K562 (cell line): ENCODE results near the gene PLK4. TPM values are rescaled to one million over a fixed set of nuclear protein-coding genes. Genes with fewer than 3 reads are reported as not detected.

Experiments used
- ATAC-seq: fragments of 200-7000 bp; cut with Tn5 transposase; 3 replicates; pipeline ENCODE4 v1.9.1; 2020; ENCODE audit warnings: moderate library complexity
- BruUV-seq: library from RNA; stranded (reverse); fragments of 400-500 nt; replicated peaks from 2 replicates; lab custom pipeline; 2021; lab: Mats Ljungman, UMichigan
- CTCF ChIA-PET: fragments of 300-600 bp; formaldehyde crosslinking; extraction: SDS; loops from one replicate; lab custom pipeline; 2021; ENCODE audit warnings: low intra/inter-chr PET ratio; lab: Yijun Ruan, JAX
- POLR2A ChIA-PET: fragments of 300-600, 350-650 bp; sonication (Branson Sonifier 250); formaldehyde crosslinking; extraction: SDS; loops from one replicate; lab custom pipeline; 2021; ENCODE audit warnings: antibody characterized with exemption, inconsistent platforms; lab: Yijun Ruan, JAX
- DNase-seq, 4 experiments: peaks; one replicate each; pipeline versions ENCODE4 v3.0.0 to v3.0.0-alpha.2; 2011 to 2018; ENCODE audit warnings: low spot score in 3 of 4, mixed read lengths in 3 of 4; ENCODE audit errors: extremely low read depth in 1 of 4
- FAIRE-seq: peaks from 2 replicates; lab custom pipeline; 2011; peaks lifted over from hg19 to GRCh38; lab: Jason Lieb, UNC
- H2AFZ ChIP-seq: 2 replicates; pipeline ENCODE4 v1.6.0; 2011; ENCODE audit warnings: low read depth, low read length, control low read depth, inconsistent platforms
- H3K27ac ChIP-seq: fragments of 200-600 bp; 3 replicates; pipeline ENCODE4 v1.8.0; 2011; ENCODE audit warnings: low read depth, mild to moderate bottlenecking, control low read depth, inconsistent platforms, low read length, moderate library complexity, mixed read lengths; ENCODE audit errors: extremely low read depth
- H3K27me3 ChIP-seq, 2 experiments: fragments of 300-600 bp in 1 of 2; 2 replicates in 1 of 2; 3 replicates in 1 of 2; pipeline versions ENCODE4 v1.6.0 to v1.8.0; 2011; ENCODE audit warnings: inconsistent platforms in 2 of 2, low read length in 2 of 2, mild to moderate bottlenecking in 1 of 2, mixed read lengths in 1 of 2, moderate library complexity in 1 of 2; ENCODE audit not compliant: control insufficient read depth in 2 of 2, insufficient read depth in 2 of 2
- H3K36me3 ChIP-seq: fragments of 300-600 bp; 3 replicates; pipeline ENCODE4 v1.8.0; 2011; ENCODE audit warnings: mild to moderate bottlenecking, low read length, inconsistent platforms; ENCODE audit not compliant: control insufficient read depth, insufficient read depth
- H3K4me1 ChIP-seq, 2 experiments: fragments of 200-600 bp in 1 of 2; replicated peaks in 1 of 2; 2 replicates in 1 of 2; 3 replicates in 1 of 2; pipeline versions ENCODE4 v1.5.1 to v1.8.0; 2011; ENCODE audit warnings: inconsistent platforms in 2 of 2, low read length in 2 of 2, mild to moderate bottlenecking in 1 of 2, mixed read lengths in 1 of 2, moderate library complexity in 1 of 2; ENCODE audit not compliant: control insufficient read depth in 2 of 2, insufficient read depth in 2 of 2
- H3K4me2 ChIP-seq: 2 replicates; pipeline ENCODE4 v1.6.1; 2011; ENCODE audit warnings: low read length, control low read depth, inconsistent platforms, mixed read lengths; ENCODE audit not compliant: insufficient read depth
- H3K4me3 ChIP-seq: fragments of 200-600 bp; sonication (generic), shearing (Covaris generic); 2 replicates; pipeline ENCODE4 v1.5.1; 2016; ENCODE audit warnings: control low read depth, inconsistent platforms
- H3K79me2 ChIP-seq: fragments of 200-600 bp; 3 replicates; pipeline ENCODE4 v1.8.0; 2011; ENCODE audit warnings: low read length, inconsistent platforms; ENCODE audit not compliant: control insufficient read depth, insufficient read depth
- H3K9ac ChIP-seq, 2 experiments: 2 replicates each; pipeline versions ENCODE4 v1.6.0 to v1.6.1; 2011; ENCODE audit warnings: low read depth in 2 of 2, low read length in 2 of 2, control low read depth in 1 of 2, inconsistent platforms in 1 of 2, mild to moderate bottlenecking in 1 of 2, mixed read lengths in 1 of 2; ENCODE audit not compliant: insufficient read depth in 1 of 2
- H3K9me1 ChIP-seq: one replicate; pipeline ENCODE4 v1.6.0; 2011; ENCODE audit warnings: inconsistent platforms, mild to moderate bottlenecking, low read length, moderate library complexity; ENCODE audit not compliant: control insufficient read depth, insufficient read depth
- H3K9me3 ChIP-seq: replicated peaks from 2 replicates; pipeline ENCODE4 v1.5.1; 2011; ENCODE audit warnings: low read depth, low read length, inconsistent platforms; ENCODE audit not compliant: control insufficient read depth, insufficient read depth
- H4K20me1 ChIP-seq: replicated peaks from 2 replicates; pipeline ENCODE4 v1.6.1; 2011; ENCODE audit warnings: low read length, inconsistent platforms, mixed read lengths; ENCODE audit not compliant: control insufficient read depth, insufficient read depth
- FUS ChIP-seq: fragments of 200-400 bp; formaldehyde crosslinking; optimal IDR thresholded peaks from 2 replicates; pipeline ENCODE3; 2017; ENCODE audit warnings: low read depth, low read length
- MTA1 ChIP-seq: fragments of 450-650 bp; IDR thresholded peaks from 2 replicates; pipeline ENCODE4 v1.6.1; 2017; ENCODE audit warnings: borderline replicate concordance
- MXI1 ChIP-seq: IDR thresholded peaks from 2 replicates; pipeline ENCODE4 v1.6.1; 2011; ENCODE audit warnings: low read depth, mild to moderate bottlenecking, improper control_type of control experiment, low read length
- SRSF7 ChIP-seq: fragments of 200-400 bp; formaldehyde crosslinking; optimal IDR thresholded peaks from 2 replicates; pipeline ENCODE3; 2017; ENCODE audit warnings: mild to moderate bottlenecking, low read depth, low read length
- ZNF197 ChIP-seq: fragments of 200-800 bp; sonication (Bioruptor generic); IDR thresholded peaks from 2 replicates; pipeline ENCODE4 v1.6.1; 2016; ENCODE audit warnings: low read depth, missing genetic modification characterization, missing compliant biosample characterization
- WGBS: fragments of 100-300 bp; shearing (Covaris generic); methylation state at CpG from one replicate; pipeline ENCODE4 v1.1.6; 2016; ENCODE audit warnings: low coverage, mixed read lengths; ENCODE audit not compliant: insufficient coverage; ENCODE audit errors: missing lambda C conversion rate; 5-methylcytosine and 5-hydroxymethylcytosine counted together
- in situ Hi-C: fragments of 300-500 bp; cut with MboI; formaldehyde crosslinking; loops from 4 replicates; pipeline ENCODE4 v1.15.0; 2018; ENCODE audit warnings: inconsistent platforms, mixed read lengths
- intact Hi-C: fragments of 100-400 bp; cut with micrococcal nuclease; formaldehyde crosslinking; loops from 2 replicates; pipeline ENCODE4 v1.14.2; 2022
- polyA plus RNA-seq, 8 experiments: library from polyadenylated mRNA; depleted of rRNA in 4 of 8; stranded (reverse) in 5 of 8; unstranded in 3 of 8; fragments of >200 nt; fragmentation: Nextera tagmentation in 2 of 8; fragmentation: Illumina TruSeq in 1 of 8; extraction: Ambion mirVana in 2 of 8; extraction: Trizol in 1 of 8; gene quantifications; 2 replicates each; pipeline versions ENCODE4 v1.2.1 to v1.2.3, GENCODE V29; 2011 to 2014; ENCODE audit warnings: inconsistent platforms in 1 of 8, missing spikeins in 1 of 8
- total RNA-seq, 7 experiments: library from RNA; depleted of rRNA in 6 of 7; stranded (reverse); fragments of >200 nt in 6 of 7; fragmentation: Illumina TruSeq in 2 of 7; extraction: Trizol in 2 of 7; gene quantifications; 2 replicates each; pipeline versions ENCODE4 v1.2.1 to v1.2.3, GENCODE V29; 2011 to 2021; ENCODE audit warnings: low replicate concordance in 1 of 7

The PLK4 gene
- total and polyA plus RNA-seq, 9 of the 15 experiments (the other 6 are each of a cell fraction or from before 2014, with no cell fraction given), result 16.2 to 95.3 (median 54.3) TPM

DNA sequence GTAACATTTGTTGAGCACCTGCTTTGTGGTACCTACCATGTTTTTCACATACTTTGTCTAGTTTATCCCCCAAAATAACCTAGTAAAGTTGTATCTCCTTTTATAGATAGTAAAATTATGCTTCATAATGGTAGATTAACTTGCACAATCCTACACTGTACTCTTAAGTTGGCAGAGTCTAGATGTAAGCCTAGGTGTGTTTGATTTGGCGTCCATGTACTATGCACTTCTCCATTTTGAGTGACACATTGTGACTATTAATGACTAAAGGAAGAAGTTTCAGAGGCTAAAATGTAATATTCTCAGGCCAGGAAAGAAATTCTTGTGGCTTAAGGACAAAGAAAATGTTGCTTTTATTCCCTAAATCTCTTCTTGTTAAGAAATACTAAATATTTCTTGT lies 15.4 kb downstream of the PLK4 start:
- no TSS peak for BruUV-seq
- FAIRE-seq, result no peak
- in situ Hi-C loops, result no loop called here

DNA sequence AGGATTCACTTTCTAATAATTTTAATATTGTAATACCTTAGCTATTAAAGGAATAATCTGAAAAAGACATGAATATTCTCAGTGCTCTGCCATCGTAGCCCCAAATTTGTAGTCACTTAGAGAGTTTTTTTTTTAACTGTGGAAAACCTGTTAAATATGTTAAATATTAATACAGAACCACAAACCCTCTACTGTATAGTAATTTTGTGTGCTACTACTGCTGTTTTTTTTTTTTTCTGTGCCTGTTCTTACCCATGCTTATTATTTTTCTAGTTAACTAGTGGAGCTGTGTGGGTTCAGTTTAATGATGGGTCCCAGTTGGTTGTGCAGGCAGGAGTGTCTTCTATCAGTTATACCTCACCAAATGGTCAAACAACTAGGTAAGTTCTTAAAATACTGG lies 15.8 kb downstream of the PLK4 start:
- in situ Hi-C loops, result no loop called here
- Histone ChIP-seq H3K27me3 (no peaks in the 10 kb centered on the region), H3K4me3 (no peak overlapping the region), H3K9ac (no peak overlapping the region), H3K4me2 (no peak overlapping the region), H2AFZ (no peak overlapping the region), H3K4me1 (no peaks in the 10 kb centered on the region), H3K27ac (no peak overlapping the region), H3K79me2 (no peaks in the 10 kb centered on the region; the same call in 2 of the 3 replicates), H3K36me3 (peaks cover 70% of the 10 kb centered on the region), H4K20me1 (no peaks in the 10 kb centered on the region), H3K9me3 (no peaks in the 10 kb centered on the region), H3K9me1 (no peaks in the 10 kb centered on the region)
- CTCF ChIA-PET, result no interaction called here
- TF ChIP-seq MTA1 (no peak), ZNF197 (CRISPR knock-in tag) (no peak), MXI1 (no peak), FUS (no peak)
- no TSS peak for BruUV-seq
- FAIRE-seq, result no peak
- POLR2A ChIA-PET, result no interaction called here
- ATAC-seq, result no peak
- 95% methylated on average over 1 of the region's 1 CpG for WGBS
- intact Hi-C loops, result no loop called here
- DNase-seq, result no peak

More for the DNA sequence above, 15.4 kb downstream of the PLK4 start:
- no peaks in the 10 kb centered on the region for H3K4me1 ChIP-seq
- no peak overlapping the region for H3K4me3 ChIP-seq
- H3K9ac ChIP-seq, result no peak overlapping the region
- ATAC-seq, result peak; percentile 45; the same call in 2 of the 3 replicates
- no peaks in the 10 kb centered on the region for H3K9me1 ChIP-seq
- no peak overlapping the region for H3K27ac ChIP-seq
- no peak overlapping the region for H2AFZ ChIP-seq
- no peak for TF ChIP-seq SRSF7
- TF ChIP-seq, all 486 proteins: peak for 0
- Histone ChIP-seq H4K20me1 (no peaks in the 10 kb centered on the region), H3K9me3 (no peaks in the 10 kb centered on the region), H3K27me3 (no peaks in the 10 kb centered on the region), H3K4me2 (no peak overlapping the region), H3K36me3 (peaks cover 71% of the 10 kb centered on the region), H3K79me2 (no peaks in the 10 kb centered on the region; the same call in 2 of the 3 replicates)
- ChIA-PET POLR2A (no interaction called here), CTCF (no interaction called here)
- no peak for DNase-seq
- intact Hi-C loops, result no loop called here
- WGBS, result 95% methylated on average over 1 of the region's 1 CpG
